Urothelium cell line (cell line): Measurements from ENCODE around the gene ACAA2.

Source experiments
- DNase-seq: peaks from one replicate; pipeline ENCODE4 v3.0.0; 2011; ENCODE audit warnings: low spot score, mixed read lengths
- FAIRE-seq: peaks from 2 replicates; lab custom pipeline; 2011; peaks lifted over from hg19 to GRCh38; lab: Jason Lieb, UNC

The ACAA2 gene

DNA sequence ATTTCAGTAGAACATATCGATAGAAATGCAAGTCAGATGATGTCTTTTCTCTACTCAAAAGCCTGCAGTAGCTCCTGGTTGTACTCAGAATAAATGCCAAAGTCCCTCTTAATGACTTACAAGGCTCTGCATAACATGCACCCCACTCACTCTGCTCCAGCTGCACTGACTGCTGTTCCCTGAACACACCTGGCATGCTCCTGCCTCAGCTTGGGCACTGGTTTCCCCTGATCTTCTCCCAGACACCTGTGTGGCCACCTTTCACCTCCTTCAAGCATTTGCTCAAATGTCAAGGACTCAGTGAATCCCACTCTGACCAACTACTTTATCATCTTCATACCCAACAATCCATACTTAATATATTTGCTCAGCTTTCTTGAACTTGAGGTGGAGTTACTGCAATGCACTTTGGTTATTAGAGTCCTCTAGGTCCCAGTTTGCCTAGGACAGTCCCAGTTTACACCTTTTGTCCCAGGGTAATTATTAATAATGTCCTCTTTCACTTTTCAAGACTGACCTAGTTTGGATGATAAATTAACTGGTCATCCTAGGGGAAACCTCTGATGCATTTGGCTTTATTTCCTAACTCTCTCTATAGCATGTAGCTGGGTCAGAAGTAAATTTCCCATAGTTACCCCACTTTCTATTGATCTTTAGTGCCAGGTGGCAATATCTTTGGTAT, 44.1 kb downstream of the ACAA2 start:
- no peak for DNase-seq

DNA sequence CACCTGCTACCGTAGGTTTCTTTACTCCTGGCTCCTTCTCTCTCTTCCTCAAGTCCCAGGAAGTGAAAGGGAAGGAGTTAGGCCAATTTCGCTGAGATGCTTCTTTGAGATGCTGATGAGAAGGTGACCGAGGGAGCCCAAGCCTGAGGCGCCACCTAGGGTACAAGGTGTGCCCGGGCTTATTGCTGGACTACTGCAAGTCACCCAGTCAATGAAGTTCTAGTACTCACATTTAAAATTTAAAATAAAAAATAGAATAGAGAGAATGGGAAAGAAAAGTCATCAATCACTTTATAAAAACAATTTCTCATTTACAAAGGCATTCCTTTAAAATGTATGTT, 45.3 kb downstream of the ACAA2 start:
- peak; percentile 38 for DNase-seq
- FAIRE-seq: no peak

More for the DNA sequence above, 44.1 kb downstream of the ACAA2 start:
- FAIRE-seq: no peak

DNA sequence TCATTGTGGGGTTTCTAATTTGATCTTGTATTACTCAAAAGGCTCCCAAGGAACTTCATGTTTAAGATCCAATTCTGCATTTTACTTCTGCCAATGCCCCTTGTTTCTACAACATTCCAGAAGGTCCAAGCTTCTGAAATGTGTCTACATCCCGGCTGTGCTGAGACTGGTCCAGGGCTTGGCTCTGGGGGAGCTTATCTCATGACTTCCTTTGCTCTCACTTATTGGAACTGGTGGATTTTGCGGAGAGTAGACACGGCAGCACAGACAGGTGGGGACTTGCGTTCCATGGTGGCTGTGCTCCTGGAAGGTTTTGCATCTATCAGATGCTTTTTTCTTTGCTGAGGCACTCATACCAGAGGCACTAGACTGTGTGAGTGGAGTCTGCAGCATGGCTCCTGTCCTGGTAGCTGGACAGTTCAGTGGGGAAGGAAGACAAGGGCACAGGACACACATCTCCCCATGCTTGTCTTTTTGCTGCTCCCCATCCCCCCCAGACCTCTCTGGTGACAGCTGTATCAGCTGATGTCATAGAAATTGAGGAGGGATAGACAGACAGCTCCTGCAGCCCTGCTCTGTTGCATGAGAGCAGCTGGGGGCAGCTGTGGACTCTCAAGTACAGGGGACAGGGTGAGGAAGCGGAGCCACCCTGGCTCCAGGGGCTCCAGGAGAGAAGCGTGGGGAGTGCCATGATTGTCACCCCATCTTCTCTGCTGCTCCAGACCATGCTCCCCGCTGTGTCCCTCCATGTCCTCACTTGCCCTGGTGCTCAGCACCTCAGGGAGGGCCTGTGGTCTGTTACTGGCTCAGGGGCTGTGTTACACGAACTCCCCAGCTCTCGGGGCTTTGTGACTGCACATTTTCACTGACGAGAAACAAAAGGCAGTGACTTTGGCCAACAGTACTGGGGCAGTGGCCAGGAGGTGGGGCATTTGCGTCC, 46.0 kb downstream of the ACAA2 start:
- DNase-seq (no peak), FAIRE-seq (no peak)

DNA sequence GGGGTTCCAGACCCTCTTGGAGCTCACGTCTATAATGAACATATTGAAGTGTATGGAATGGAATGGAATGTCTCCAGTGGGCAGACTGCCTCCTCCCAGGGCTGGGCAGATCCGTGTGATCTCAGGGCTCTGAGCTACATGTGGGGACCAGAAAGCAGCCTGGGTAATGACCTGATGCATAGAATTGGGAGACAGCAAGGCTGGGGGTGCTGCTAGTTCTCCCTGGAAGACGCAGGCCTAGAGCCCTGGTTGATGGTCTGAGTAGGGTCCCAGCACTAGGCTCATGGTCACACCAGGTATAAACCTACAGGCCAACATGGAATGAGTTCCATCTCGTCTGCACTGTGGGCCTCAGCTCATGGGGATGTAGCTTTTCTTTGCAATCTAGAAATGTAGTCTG, 46.7 kb downstream of the ACAA2 start:
- DNase-seq (no peak), FAIRE-seq (no peak)

DNA sequence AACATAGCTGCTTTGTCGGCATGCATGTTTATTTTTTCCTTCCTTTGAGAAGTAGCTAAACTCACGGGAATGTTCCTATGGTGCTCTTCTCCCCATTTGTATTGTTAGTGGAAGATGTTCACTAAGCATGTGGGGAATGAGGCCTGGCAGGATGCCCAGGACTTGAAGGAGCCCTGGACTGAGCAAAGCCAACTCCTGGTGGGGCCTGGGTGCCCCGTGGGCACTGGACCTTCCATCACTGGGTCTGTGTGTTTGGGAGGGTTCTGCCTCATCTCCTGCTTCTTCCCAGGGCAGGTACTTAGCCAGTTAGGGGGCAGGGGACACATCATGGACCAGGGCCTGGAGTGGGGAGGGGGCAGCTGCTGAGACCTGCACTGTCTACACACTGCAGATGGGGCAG, 49.3 kb downstream of the ACAA2 start:
- DNase-seq (no peak), FAIRE-seq (no peak)

DNA sequence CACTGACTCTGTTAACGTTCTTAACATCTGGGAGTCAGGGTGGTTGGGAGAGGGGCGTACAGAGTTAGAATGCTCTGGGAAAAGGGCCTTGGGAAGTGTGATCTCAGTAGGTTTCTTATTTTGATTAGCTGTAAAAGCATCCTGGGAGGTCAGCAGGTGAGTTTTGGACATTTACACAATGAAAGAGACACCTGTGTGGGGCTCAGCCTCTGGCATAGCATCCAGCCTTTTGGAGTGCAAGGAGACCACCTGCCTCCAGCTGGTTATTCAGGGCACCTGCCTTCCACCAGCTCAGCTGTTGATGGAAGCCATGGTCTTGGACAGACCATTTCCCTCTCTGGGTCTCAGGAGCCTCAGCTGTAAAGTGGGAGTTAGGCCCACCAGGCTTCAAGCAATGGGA, 49.7 kb downstream of the ACAA2 start:
- FAIRE-seq (no peak), DNase-seq (no peak)

DNA sequence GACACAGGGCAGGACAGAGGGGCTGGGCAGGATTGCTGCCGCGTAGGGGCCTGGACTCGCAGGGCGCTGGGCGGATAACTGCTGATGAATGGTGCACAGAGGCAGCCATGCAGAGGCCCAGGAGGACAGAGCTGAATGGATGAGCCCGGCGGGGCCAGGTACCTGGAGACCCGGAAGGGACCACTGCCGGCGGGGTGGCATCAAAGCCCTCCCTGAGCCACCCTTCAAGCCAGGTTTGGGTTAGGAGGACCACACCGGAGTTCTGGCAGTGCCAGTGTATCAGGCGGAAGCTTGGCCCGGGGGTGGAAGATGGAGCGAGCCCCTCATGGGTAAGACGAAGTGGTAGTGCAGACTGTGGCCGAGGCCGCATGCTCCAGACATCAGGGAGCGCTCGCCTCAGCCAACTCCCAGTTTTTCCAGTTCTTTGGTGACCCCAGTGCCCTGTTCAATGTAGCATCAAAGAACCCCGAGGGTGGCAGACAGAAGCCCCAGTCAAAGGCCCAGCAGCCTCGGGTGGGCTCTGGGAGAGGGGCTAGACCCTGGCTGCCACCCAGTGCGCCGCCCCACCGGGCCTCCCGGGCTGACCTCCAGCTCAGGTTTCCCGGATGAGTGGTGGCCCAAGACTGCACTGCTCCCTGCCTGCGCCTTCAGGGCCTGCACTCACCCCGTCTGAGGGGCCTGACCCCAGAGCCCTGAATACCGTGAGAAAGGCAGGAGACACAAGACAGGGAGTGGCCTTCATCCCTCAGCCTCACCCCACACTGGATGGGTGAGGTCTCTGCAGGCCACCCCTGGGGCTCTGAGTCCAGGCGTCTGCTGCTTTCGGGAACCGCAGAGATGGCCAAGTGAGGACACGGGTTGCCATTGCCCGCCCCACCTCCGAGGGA, 50.9 kb downstream of the ACAA2 start:
- no peak for FAIRE-seq
- no peak for DNase-seq

DNA sequence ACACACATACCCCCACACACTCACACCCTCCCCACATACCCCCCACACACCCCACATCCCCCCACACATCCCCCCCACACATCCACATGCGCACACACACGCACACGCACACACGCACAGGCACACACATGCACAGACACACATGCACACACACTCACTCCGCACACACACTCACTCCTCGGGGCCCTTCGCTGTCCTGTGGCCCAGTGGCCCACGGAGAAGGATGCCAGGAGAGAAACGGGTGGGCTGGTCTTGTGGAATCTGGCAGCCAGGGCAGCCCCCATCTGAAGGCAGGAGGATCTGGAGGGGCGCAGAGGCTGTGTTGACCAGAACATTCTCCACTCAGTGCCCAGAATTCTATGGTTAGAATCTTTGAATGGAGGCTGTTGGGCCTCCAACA, 51.6 kb downstream of the ACAA2 start:
- DNase-seq (no peak), FAIRE-seq (no peak)

DNA sequence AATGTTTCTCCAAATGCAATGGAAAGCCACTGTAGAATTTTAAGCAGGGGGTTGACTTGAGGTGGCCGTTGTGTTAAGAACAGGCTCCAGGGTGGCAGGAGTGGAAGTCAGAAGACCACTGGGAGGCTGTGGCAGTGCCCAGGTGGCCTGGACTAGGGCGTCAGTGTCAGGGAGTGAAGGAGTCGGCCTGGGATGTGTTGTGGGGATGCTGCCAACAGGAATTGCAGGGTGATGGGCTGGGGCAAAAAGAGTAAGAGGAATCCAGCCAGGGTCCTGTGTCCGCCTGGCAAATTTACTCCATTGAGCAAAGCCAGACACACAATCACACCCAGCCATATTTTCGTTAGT, 55.1 kb downstream of the ACAA2 start:
- DNase-seq: no peak
- no peak for FAIRE-seq

DNA sequence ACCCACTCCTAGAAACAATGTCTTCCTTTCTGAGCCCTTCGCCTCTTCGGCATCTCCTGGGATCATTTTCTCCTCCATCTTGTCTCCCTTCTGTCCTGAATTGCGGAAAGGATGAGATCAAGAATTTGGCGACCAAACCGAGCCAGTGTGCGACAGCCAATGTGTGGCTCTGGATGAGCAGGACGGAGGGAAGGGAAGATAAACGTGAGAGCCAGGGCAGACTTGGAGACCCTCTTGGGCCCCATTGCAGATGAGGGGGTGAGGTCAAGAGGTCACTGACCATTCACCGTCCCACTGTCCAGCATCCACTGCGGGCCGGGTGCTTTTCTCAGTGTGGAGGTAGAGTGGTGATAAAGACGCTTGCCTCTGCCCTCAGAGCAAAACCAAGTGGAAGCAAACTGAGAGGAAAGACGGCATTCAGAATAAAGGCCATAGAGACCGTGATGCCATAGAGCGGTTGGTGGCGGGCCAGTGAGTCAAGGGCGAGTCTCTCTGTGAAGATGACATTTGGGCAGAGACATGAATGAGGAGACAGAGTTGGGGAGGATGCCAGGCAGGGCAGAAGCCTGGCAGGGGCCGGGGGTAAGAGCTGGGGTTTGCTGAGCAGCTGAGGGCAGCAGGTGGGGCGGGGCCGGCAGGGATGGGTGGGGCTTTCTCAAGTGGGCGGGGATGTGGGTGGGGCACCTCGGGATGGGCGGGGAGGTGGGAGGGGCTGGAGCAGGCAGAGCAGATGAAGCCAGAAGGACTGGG, 55.6 kb downstream of the ACAA2 start:
- FAIRE-seq: no peak
- DNase-seq: no peak

DNA sequence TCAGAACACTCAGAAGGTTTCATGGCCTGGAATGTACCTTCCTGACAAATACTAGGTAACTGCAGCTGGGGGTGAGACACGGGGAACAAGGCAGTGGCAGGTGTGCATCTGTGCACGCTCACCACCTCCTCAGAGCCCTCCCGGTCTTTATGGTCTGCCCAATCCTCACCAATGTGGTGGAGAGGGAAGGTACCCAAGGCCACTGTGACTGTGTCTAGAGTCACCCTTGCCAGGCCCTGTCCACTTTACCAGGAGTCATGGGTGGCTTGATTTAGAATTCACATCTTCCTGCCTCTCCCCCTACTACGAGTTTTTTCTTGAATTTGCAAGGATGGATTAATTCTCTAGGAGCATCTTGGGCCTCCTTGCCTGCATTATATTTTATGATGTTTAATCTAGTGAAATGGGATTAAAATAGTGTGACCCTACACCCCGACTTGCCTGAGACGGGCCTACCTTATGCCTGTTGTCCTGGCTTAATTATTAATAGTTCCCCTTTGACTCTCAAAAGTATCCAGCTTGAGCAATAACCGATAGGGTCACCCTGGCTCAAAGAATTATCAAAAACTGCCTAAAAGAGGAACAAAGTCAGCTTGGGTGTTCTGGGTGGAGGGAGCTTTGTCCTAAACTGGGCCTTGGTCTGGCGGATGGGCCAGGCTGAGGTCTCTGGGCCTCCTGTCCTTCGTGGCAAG, 56.5 kb downstream of the ACAA2 start:
- no peak for DNase-seq
- FAIRE-seq: no peak

DNA sequence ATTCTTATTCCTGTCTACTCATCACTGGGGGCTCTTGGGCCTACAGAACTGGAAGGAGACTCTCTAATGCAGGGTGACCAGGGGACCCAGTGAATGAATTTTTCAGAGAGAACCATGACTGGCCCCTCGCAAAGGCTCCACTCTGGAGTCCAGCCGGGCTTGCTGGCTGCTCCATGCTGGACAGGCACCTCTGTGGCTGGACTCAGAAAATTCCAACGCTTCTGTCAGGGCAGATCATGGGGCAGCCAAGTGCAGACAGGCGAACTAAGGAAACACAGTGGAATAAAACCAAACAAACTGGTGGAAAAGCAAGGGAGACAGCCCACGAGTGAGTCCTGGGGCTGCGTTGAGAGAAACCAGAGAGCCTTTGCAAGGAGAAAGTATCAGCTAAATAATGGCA, 57.2 kb downstream of the ACAA2 start:
- FAIRE-seq: no peak
- no peak for DNase-seq

DNA sequence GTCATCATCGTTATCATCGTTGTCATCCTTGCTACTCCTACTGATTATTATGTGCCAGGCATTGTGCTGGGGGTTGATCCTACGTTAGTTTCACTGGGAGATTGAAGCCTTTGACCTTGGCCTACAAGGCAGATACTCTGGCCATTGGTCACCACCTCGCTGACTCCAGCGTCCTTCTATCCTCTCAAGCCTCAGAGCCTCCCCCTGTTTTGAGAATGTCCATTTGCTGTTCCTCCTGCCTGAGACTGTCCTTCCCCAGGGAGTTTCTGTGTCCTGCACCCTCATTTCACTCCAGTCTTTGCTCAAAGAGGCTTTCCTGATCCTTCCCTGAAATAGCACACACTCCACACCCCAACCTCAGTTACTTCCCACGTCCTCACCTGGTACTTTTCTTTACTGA, 57.8 kb downstream of the ACAA2 start:
- no peak for FAIRE-seq
- DNase-seq: no peak

DNA sequence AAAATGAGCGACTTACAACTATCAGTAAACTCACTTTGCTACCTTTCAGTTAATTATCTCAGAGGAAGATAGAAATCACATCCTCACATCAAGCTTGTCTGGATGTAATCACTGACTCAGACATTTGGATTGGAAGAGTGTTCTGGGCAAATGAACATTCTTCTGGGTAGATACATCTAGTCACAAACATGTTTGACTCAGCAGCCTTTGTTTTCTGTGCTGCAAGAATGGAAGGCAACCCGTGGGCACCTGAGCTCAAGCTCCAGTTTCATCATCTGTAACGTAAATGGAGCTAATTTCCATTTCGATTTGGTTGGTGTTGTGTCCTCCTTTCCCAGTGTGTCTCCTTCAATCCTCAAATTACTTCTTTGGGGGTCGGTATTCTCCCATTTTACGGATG, 58.5 kb downstream of the ACAA2 start:
- DNase-seq: no peak
- FAIRE-seq: no peak

DNA sequence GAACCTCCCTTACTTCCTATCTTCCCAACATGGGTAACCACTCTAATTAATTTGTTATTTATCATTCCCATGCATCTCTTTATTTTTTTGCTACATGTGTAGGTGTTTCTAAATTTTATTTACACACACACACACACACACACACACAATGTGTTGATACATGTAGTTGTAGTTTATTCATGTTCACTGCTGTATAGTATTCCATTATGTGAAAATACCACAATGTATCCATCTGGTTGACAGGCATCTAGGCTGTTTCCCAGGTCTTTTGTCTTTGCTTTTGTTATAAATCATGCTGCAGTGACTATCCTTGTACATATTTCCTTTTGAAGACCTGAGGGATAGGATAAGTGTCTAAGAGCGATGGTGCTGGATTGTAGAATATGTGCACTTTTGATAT, 59.7 kb downstream of the ACAA2 start:
- no peak for FAIRE-seq
- no peak for DNase-seq

DNA sequence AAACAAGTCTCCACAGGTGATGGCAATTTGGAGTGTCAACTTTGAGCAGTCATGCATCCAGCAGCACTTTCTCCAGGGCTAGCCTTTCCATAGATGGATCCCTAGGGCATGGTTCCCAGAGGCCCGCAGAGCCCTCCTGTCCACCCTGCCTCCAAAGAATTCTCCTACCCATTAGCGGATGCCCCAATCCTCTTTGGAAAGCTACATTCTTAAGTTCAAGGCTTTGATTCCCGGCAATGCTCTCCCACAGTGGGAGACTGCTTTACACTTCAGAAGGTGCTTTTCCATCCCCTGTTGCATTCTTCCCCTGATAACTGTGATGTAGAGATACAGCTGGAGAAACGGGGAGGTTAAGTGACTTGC, 61.3 kb downstream of the ACAA2 start:
- DNase-seq: no peak

DNA sequence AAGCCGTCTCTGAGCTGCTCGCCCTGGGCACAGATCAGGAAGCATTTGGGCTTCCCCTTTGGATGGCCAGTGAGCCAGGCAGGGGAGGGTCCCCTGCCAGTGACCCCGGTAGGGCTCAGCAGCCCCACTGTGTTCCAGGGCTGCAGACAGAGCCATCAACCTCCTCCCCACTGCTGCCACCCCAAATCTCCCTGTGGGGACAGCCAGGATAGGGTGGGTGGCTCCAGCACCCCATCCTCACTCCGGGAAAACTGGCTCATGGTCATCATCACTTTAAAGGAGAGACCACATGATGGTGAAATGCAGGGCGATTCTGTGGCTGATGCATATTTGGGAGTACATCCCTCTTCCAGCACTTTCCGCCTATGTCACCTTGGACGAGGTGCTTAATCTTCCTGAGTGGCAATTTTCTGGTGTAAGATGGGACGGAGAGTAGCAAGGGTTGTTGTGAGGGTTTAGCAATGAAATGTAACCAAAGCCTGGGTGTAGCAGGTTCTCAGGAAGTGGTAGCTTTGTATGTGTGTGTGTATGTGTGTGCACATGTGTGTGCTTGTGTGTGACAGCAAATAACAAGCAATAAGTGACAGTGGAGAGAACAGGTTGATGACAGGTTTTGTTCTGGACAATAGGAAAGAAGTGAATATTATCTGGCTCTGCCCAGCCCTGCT, 61.8 kb downstream of the ACAA2 start:
- FAIRE-seq (no peak), DNase-seq (no peak)

More for the DNA sequence above, 61.3 kb downstream of the ACAA2 start:
- no peak for FAIRE-seq

DNA sequence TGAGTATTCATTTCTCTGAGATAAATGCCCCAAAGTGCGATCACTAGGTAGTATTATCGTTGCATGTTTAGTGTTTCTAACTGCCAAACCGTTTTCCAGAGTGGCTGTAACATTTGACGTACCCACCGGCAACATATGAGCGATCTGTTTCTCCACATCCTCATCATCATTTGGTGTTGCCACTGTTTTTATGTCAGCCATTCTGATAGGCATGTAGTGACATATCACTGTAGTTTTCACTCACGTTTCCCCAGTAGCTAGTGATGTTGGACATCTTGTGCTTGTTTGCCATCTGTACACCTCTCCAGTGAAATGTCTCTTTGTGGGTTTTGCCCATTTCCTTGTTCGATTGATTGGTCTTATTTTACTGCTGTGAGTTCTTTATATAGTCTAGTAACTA, 63.8 kb downstream of the ACAA2 start:
- FAIRE-seq (no peak), DNase-seq (no peak)

DNA sequence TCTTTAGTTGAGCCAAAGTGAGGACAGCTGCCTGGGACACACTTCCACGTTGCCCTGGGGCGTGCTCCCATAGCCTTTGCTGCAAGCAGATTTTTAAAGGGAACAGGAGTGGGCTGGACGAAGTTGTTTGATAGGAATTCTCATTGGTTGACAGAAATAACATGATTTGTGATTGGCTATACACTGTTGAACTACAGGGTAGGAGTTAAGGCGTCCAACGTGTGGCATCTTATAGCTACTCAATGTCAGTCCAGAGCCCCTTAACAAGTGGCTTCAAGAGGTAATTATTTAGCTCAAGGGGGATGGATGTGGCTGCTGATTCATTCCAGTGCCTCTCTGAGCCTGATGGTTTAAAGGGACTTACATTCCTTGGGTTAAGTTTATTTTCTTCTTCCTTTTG, 65.5 kb downstream of the ACAA2 start:
- FAIRE-seq: no peak
- DNase-seq: no peak
